CD4-positive, alpha-beta T cell (primary cell): ENCODE results near the gene CNTN4. TPM values are rescaled to one million over a fixed set of nuclear protein-coding genes. Genes with fewer than 3 reads are reported as not detected.

Experiments
- ATAC-seq: fragments of 200-7000 bp; cut with Tn5 transposase; one replicate; pipeline ENCODE4 v1.10.0; 2022; ENCODE audit warnings: mild to moderate bottlenecking; ENCODE audit not compliant: poor library complexity
- CTCF ChIA-PET: fragments of 350-600 bp; sonication (Branson Sonifier 250); formaldehyde crosslinking; loops from one replicate; lab custom pipeline; 2021; ENCODE audit warnings: antibody characterized with exemption, inconsistent platforms; lab: Charles Lee
- POLR2A ChIA-PET: fragments of 350-600 bp; sonication (Branson Sonifier 250); formaldehyde crosslinking; loops from one replicate; lab custom pipeline; 2021; ENCODE audit warnings: antibody characterized with exemption, inconsistent platforms; lab: Charles Lee
- DNase-seq, 14 experiments: peaks; one replicate each; pipeline ENCODE4 v3.0.0-alpha.2; 2013 to 2020; ENCODE audit warnings: mixed read lengths in 2 of 14
- H3K27ac ChIP-seq, 2 donors: one replicate each; pipeline versions ENCODE4 v1.5.1 to v1.7.0; 2013; ENCODE audit warnings: low read length in 2 of 2, low read depth in 1 of 2, mild to moderate bottlenecking in 1 of 2
- H3K27me3 ChIP-seq, 2 experiments: 1 replicate in 1 of 2; 2 replicates in 1 of 2; pipeline versions ENCODE4 v1.6.1 to v1.7.0; 2013; ENCODE audit warnings: low read length in 2 of 2, control low read depth in 1 of 2, mild to moderate bottlenecking in 1 of 2, moderate library complexity in 1 of 2; ENCODE audit not compliant: insufficient read depth in 2 of 2, control insufficient read depth in 1 of 2
- H3K36me3 ChIP-seq: one replicate; pipeline ENCODE4 v1.6.1; 2013; ENCODE audit warnings: low read length, control low read depth; ENCODE audit not compliant: insufficient read depth
- H3K4me1 ChIP-seq: one replicate; pipeline ENCODE4 v1.6.1; 2013; ENCODE audit warnings: low read length, control low read depth; ENCODE audit not compliant: insufficient read depth
- H3K4me3 ChIP-seq: one replicate; pipeline ENCODE4 v1.5.1; 2013; ENCODE audit warnings: mild to moderate bottlenecking, low read length, moderate library complexity
- H3K9me3 ChIP-seq, 2 experiments: 1 replicate in 1 of 2; 2 replicates in 1 of 2; pipeline versions ENCODE4 v1.6.1 to v1.7.0; 2013; ENCODE audit warnings: low read length in 2 of 2, mild to moderate bottlenecking in 2 of 2, control low read depth in 1 of 2, moderate library complexity in 1 of 2; ENCODE audit not compliant: control insufficient read depth in 1 of 2, insufficient read depth in 1 of 2
- H3K27ac Mint-ChIP-seq: one replicate; pipeline ENCODE4 v1.8.0; 2020; ENCODE audit warnings: mixed read lengths
- H3K27me3 Mint-ChIP-seq: one replicate; pipeline ENCODE4 v1.8.0; 2021; ENCODE audit warnings: mixed read lengths
- H3K36me3 Mint-ChIP-seq: one replicate; pipeline ENCODE4 v1.8.0; 2021; ENCODE audit warnings: low read depth, mixed read lengths
- H3K4me1 Mint-ChIP-seq: one replicate; pipeline ENCODE4 v1.8.0; 2021; ENCODE audit warnings: low read depth, mixed read lengths
- H3K4me3 Mint-ChIP-seq: one replicate; pipeline ENCODE4 v1.8.0; 2020; ENCODE audit warnings: mild to moderate bottlenecking, mixed read lengths
- H3K9me3 Mint-ChIP-seq: one replicate; pipeline ENCODE4 v1.8.0; 2020; ENCODE audit warnings: mixed read lengths
- intact Hi-C, 2 experiments: fragments of 100-400 bp; cut with DNase I in 1 of 2; cut with micrococcal nuclease in 1 of 2; formaldehyde crosslinking; loops; one replicate each; pipeline versions ENCODE4 v1.15.1 to v1.9.0; 2023 to 2025; cut with DNase I, micrococcal nuclease
- total RNA-seq, 174 experiments: library from RNA in 2 of 174; stranded (reverse) in 2 of 174; gene quantifications; one replicate each; pipeline ENCODE4 v1.2.3 and lab custom pipeline; 2021 to 2026
- TF ChIP-seq, protein P1 (sequence below): fragments of 200-600 bp; IDR thresholded peaks from one replicate; pipeline ENCODE4 v1.8.0; 2022; ENCODE audit warnings: antibody characterized with exemption, mild to moderate bottlenecking

The CNTN4 gene
- total RNA-seq, 2 experiments from 2014 or later = not detected

DNA sequence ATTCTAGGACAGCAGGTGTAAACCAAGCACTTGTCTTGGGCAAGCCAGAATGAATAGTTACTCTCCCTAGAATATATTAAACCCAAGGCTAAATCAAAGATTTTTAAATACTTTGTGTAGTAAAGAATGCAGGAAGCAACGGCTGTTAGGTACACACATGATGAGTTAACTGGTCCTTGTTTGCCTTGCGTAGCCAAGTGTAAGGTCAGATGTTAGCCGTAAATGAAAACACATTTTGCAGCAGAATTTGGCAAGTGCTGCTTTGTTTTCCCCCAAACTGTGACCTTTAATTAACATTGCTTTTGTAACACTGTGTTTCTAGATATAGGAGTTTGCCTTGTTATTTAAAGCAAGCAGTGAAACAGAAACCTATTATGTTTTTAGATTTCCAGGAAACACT is 642.9 kb downstream of the CNTN4 start:
- no peaks in the 10 kb centered on the region for H3K9me3 Mint-ChIP-seq
- H3K27me3 Mint-ChIP-seq = peaks cover 10% of the 10 kb centered on the region
- no peaks in the 10 kb centered on the region for H3K4me1 Mint-ChIP-seq
- H3K4me3 Mint-ChIP-seq = no peak overlapping the region
- H3K27ac ChIP-seq = no peak overlapping the region
- H3K36me3 ChIP-seq = no peaks in the 10 kb centered on the region
- no peaks in the 10 kb centered on the region for H3K9me3 ChIP-seq
- POLR2A ChIA-PET = no interaction called here
- CTCF ChIA-PET = no interaction called here
- H3K27ac Mint-ChIP-seq = no peak overlapping the region
- intact Hi-C loops = no loop called here
- no peaks in the 10 kb centered on the region for H3K4me1 ChIP-seq
- no peak overlapping the region for H3K4me3 ChIP-seq
- ATAC-seq (no peak), DNase-seq (no peak)
- H3K36me3 Mint-ChIP-seq = no peaks in the 10 kb centered on the region
- no peaks in the 10 kb centered on the region for H3K27me3 ChIP-seq
- TF ChIP-seq, protein P1, sequence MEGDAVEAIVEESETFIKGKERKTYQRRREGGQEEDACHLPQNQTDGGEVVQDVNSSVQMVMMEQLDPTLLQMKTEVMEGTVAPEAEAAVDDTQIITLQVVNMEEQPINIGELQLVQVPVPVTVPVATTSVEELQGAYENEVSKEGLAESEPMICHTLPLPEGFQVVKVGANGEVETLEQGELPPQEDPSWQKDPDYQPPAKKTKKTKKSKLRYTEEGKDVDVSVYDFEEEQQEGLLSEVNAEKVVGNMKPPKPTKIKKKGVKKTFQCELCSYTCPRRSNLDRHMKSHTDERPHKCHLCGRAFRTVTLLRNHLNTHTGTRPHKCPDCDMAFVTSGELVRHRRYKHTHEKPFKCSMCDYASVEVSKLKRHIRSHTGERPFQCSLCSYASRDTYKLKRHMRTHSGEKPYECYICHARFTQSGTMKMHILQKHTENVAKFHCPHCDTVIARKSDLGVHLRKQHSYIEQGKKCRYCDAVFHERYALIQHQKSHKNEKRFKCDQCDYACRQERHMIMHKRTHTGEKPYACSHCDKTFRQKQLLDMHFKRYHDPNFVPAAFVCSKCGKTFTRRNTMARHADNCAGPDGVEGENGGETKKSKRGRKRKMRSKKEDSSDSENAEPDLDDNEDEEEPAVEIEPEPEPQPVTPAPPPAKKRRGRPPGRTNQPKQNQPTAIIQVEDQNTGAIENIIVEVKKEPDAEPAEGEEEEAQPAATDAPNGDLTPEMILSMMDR = no peak

DNA sequence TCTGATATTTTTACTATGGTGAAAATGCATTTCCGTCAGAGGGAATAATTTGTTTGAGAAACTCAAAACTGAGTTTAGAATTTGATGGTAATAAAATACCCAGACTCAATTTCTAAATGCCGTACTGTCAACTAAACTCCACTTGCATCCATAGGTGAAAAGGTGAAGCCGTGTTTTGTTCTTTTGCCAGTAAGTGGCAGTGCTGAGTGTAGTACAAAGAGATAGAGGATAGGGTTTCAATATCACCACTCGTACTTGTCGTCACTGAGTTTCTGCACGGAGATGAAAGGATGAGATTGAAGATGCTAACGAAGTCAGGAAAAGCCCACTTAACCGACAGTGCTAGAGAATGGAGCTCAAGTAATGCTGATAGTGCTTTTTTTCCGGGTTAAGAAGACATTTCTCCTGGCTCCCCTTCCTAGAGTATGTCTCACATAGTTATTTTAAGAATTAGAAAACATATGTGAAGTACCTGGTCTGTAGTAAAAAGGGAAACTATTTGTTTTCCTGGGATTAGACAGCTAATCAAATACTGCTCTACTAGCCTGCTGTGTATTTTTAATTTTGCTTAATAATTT is 666.4 kb downstream of the CNTN4 start:
- TF ChIP-seq, protein P1 = no peak
- Mint-ChIP-seq H3K27ac (no peak overlapping the region), H3K9me3 (no peaks in the 10 kb centered on the region), H3K27me3 (peaks cover 9% of the 10 kb centered on the region), H3K4me1 (no peaks in the 10 kb centered on the region), H3K36me3 (no peaks in the 10 kb centered on the region), H3K4me3 (no peak overlapping the region)
- H3K9me3 ChIP-seq = no peaks in the 10 kb centered on the region
- H3K27me3 ChIP-seq = no peaks in the 10 kb centered on the region
- H3K27ac ChIP-seq = no peak overlapping the region
- DNase-seq = peak in 3 of 14 experiments; percentile 27 to 38 (median 31)
- ChIA-PET CTCF (no interaction called here), POLR2A (no interaction called here)
- no peaks in the 10 kb centered on the region for H3K36me3 ChIP-seq
- no peaks in the 10 kb centered on the region for H3K4me1 ChIP-seq
- H3K4me3 ChIP-seq = no peak overlapping the region
- intact Hi-C loops = loop anchor here (10.0 kb wide), 1 partner anchor 410 kb away; the partner anchor contains the start of gene CRBN (in 2 of the 2)
- peak; percentile 17 for ATAC-seq

DNA sequence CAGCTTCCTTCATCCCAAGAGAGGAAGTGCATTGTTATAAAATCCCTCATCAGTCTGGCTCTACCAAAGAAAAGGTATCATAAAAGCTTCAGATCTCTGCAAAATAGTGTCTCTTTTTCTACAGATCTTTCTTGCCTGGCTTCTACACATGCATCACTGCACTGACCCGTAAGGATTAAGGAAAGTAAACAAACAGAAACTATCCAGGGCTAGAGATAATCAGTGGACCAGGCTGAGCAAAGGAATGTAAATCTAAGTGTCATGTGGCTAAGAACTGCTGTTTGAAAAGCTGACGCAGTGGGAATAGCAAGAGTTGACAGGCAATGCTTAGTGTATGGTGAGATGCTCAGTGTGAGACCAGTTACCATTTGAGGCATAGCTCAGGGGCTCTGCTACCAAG is 671.8 kb downstream of the CNTN4 start:
- Histone ChIP-seq H3K27me3 (no peaks in the 10 kb centered on the region), H3K27ac (no peak overlapping the region), H3K36me3 (no peaks in the 10 kb centered on the region), H3K4me3 (no peak overlapping the region), H3K4me1 (no peaks in the 10 kb centered on the region), H3K9me3 (no peaks in the 10 kb centered on the region)
- CTCF ChIA-PET = no interaction called here
- no peaks in the 10 kb centered on the region for H3K4me1 Mint-ChIP-seq
- H3K4me3 Mint-ChIP-seq = no peak overlapping the region
- ATAC-seq = no peak
- H3K36me3 Mint-ChIP-seq = no peaks in the 10 kb centered on the region
- POLR2A ChIA-PET = no interaction called here
- H3K27ac Mint-ChIP-seq = no peak overlapping the region
- no peak for DNase-seq
- no peaks in the 10 kb centered on the region for H3K9me3 Mint-ChIP-seq
- intact Hi-C loops = no loop called here
- peaks cover 9% of the 10 kb centered on the region for H3K27me3 Mint-ChIP-seq
- TF ChIP-seq, protein P1 = no peak
